Gastroesophageal sphincter (tissue), 3 donors: ENCODE measurements around the gene ZNF57.

Source experiments
- CTCF ChIP-seq, 4 experiments: fragments of 200-600 bp in 2 of 4; fragments of 450-650 bp in 2 of 4; sonication (generic) in 1 of 4; IDR thresholded peaks; one replicate each; pipeline ENCODE4 v1.5.1; 2017 to 2019; ENCODE audit warnings: antibody characterized with exemption in 4 of 4, mild to moderate bottlenecking in 2 of 4, moderate library complexity in 2 of 4
- EP300 ChIP-seq: sonication (generic); formaldehyde crosslinking; IDR thresholded peaks from one replicate; pipeline ENCODE4 v1.6.1; 2017; ENCODE audit warnings: antibody characterized with exemption, mild to moderate bottlenecking
- POLR2A ChIP-seq, 2 donors: fragments of 450-650 bp; IDR thresholded peaks; one replicate each; pipeline ENCODE4 v1.6.1; 2017; ENCODE audit warnings: antibody characterized with exemption in 2 of 2, mild to moderate bottlenecking in 2 of 2, moderate library complexity in 1 of 2
- POLR2AphosphoS5 ChIP-seq: sonication (generic); formaldehyde crosslinking; IDR thresholded peaks from one replicate; pipeline ENCODE4 v1.6.1; 2017; ENCODE audit warnings: antibody characterized with exemption

DNA sequence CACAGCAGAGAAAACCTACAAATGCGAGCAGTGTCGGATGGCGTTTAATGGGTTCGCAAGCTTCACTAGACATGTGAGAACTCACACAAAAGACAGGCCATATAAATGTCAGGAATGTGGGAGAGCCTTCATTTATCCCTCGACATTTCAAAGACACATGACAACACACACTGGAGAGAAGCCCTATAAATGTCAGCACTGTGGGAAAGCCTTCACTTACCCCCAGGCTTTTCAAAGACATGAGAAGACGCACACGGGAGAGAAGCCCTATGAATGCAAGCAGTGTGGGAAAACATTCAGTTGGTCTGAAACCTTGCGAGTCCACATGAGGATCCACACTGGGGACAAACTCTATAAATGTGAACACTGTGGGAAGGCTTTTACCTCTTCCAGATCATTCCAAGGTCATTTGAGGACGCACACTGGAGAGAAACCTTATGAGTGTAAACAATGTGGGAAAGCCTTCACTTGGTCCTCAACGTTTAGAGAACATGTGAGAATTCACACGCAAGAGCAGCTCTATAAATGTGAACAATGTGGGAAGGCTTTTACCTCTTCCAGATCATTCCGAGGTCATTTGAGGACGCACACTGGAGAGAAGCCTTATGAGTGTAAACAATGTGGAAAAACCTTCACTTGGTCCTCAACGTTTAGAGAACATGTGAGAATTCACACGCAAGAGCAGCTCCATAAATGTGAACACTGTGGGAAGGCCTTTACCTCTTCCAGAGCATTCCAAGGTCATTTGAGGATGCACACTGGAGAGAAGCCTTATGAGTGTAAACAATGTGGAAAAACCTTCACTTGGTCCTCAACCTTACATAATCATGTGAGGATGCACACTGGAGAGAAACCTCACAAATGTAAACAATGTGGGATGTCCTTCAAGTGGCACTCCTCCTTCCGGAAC lies 16.8 kb downstream of the ZNF57 start:
- TF ChIP-seq CTCF (IDR thresholded peaks at IDR 0.05) (no peak), EP300 (no peak), POLR2A (IDR thresholded peaks at IDR 0.05) (no peak), POLR2AphosphoS5 (no peak)
